Omental fat pad (tissue), 4 donors: ENCODE measurements around the gene TPRG1L. TPM values are rescaled to one million over a fixed set of nuclear protein-coding genes. Genes with fewer than 3 reads are reported as not detected.

ENCODE experiments used
- ATAC-seq: fragments of 150-250 bp; one replicate; pipeline ENCODE4 v1.9.1; 2016; ENCODE audit warnings: mild to moderate bottlenecking, moderate library complexity; ENCODE audit not compliant: low FRiP score
- DNase-seq: peaks from one replicate; pipeline ENCODE4 v3.0.0-alpha.2; 2019; ENCODE audit warnings: low spot score
- CTCF ChIP-seq, 3 donors: fragments of 450-650 bp; IDR thresholded peaks; one replicate each; pipeline ENCODE4 v1.5.1; 2016 to 2017; ENCODE audit warnings: antibody characterized with exemption in 3 of 3, mild to moderate bottlenecking in 3 of 3, moderate library complexity in 2 of 3
- total RNA-seq, 4 donors: library from RNA; depleted of rRNA; stranded (reverse); fragments of >200 nt; gene quantifications; one replicate each; pipeline ENCODE4 v1.1.0, GENCODE V29; 2016

The TPRG1L gene
- total RNA-seq, 4 donors from 2014 or later: 24.9 to 53.0 (median 37.4) TPM

- ATAC-seq (no peak), DNase-seq (no peak)
- no peak for TF ChIP-seq CTCF (IDR thresholded peaks at IDR 0.05)
Observed at GRCh38 chr1:3603571-3604467, 21.0 kb upstream of the TPRG1L start.

GRCh38 chr1:3604468-3604974, 20.3 kb upstream of the TPRG1L start:
- TF ChIP-seq CTCF (IDR thresholded peaks at IDR 0.05): no peak
- no peak for DNase-seq
- ATAC-seq: no peak

GRCh38 chr1:3604997-3605823, 19.6 kb upstream of the TPRG1L start:
- ATAC-seq (no peak), DNase-seq (no peak)
- no peak for TF ChIP-seq CTCF (IDR thresholded peaks at IDR 0.05)

- TF ChIP-seq CTCF (IDR thresholded peaks at IDR 0.05): no peak
- ATAC-seq (no peak), DNase-seq (no peak)
Observed at GRCh38 chr1:3606779-3607702, 17.8 kb upstream of the TPRG1L start.

- DNase-seq: no peak
- ATAC-seq: no peak
- TF ChIP-seq CTCF (IDR thresholded peaks at IDR 0.05): no peak
Observed at GRCh38 chr1:3607703-3608065, 17.1 kb upstream of the TPRG1L start.

GRCh38 chr1:3608154-3608553, 16.7 kb upstream of the TPRG1L start:
- ATAC-seq (no peak), DNase-seq (no peak)
- TF ChIP-seq CTCF (IDR thresholded peaks at IDR 0.05): no peak
